ENCODE data around the gene DAPK1. TPM values are rescaled to one million over a fixed set of nuclear protein-coding genes. Genes with fewer than 3 reads are reported as not detected.

DAPK1 gene
- polyA plus RNA-seq, 1 of the 3 experiments (the other 2 are of a cell fraction) = 0.61 TPM

DNA sequence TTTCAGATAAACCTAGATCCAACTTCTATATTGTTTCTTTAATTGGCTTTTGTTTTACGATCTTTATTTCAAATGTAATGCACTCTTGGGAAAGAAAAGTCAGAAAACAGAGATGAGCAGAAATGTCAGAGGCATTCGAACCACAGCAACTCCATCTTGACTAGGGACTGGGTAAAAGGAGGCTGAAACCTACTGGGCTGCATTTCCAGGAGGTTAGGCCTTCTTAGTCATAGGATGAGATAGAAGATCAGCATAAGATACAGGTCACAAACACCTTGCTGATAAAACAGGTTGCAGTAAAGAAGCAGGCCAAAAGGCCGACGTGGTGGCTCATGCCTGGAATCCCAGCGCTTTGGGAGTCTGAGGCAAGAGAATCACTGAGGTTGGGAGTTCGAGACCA lies 30.5 kb upstream of the DAPK1 start (continued):
- TF ChIP-seq EZH2phosphoT487 (IDR thresholded peaks at IDR 0.05; ENCODE audit: borderline replicate concordance, low read depth) = no peak
- no peak for TF ChIP-seq RCOR1 (IDR thresholded peaks at IDR 0.05; ENCODE audit: low read length)
- no peak for TF ChIP-seq NRF1 (IDR thresholded peaks at IDR 0.05; ENCODE audit: low read depth, low read length)
- no peak for TF ChIP-seq NFIC (IDR thresholded peaks at IDR 0.05; ENCODE audit: borderline replicate concordance)

DNA sequence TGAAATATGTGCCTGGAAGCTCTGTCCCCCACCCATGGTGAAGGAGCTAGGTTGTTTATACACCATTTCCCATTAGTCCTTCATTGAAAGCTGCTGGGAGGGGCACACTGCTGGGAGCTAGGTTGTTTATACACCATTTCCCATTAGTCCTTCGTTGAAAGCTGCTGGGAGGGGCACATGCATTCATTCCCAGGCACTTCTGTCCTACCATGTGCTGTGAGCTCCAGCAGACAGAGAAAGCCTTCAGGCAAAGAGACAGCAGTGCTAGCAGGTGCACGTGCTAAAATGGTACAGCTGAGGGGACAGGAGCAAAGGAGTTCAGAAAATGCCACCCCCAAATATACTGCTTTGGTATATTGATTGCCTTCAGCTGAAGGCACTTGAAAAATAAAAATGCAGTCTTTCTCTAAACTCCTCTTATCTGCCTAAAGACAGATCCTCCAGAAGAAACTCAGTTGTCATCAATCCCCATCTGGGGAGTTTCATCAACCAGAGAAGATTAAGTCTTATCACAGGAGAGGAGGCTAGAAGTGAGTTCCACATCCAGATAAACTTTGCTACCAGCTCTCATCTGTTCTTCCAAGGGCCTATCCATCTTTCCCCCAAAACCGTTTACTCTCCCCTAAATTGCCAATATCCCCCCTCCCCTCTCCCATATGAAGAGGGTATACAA lies 27.7 kb upstream of the DAPK1 start:
- H3K4me2 ChIP-seq = no peak overlapping the region
- H3K9ac ChIP-seq = no peak overlapping the region
- no peaks in the 10 kb centered on the region for H3K27me3 ChIP-seq (ENCODE audit: insufficient read depth)
- H3K9me2 ChIP-seq = no peaks in the 10 kb centered on the region
- H3K27ac ChIP-seq (ENCODE audit: low read depth in 2 of 2, low read length in 1 of 2) = no peak overlapping the region
- CTCF ChIA-PET = no interaction called here
- no peak overlapping the region for H3K4me3 ChIP-seq (ENCODE audit: low read depth in 2 of 2, low read length in 1 of 2)
- WGBS (ENCODE audit: low lambda C conversion rate) = 19% methylated on average over 3 of the region's 3 CpGs
- peaks cover 0 to 2% of the 10 kb centered on the region in 2 experiments; a peak in 1 of 4 replicates for H3K4me1 ChIP-seq (ENCODE audit: control insufficient read depth in 1 of 2, insufficient read depth in 2 of 2, low read depth in 1 of 2, low read length in 1 of 2)
- H4K20me1 ChIP-seq (ENCODE audit: insufficient read depth) = no peaks in the 10 kb centered on the region
- TF ChIP-seq TEAD4 (IDR thresholded peaks at IDR 0.05; ENCODE audit: borderline replicate concordance, insufficient read depth) (no peak), YY1 (IDR thresholded peaks at IDR 0.05; ENCODE audit: low read depth) (no peak), MEF2A (IDR thresholded peaks at IDR 0.05; ENCODE audit: borderline replicate concordance, low read depth) (no peak)
- no peaks in the 10 kb centered on the region for H3F3A ChIP-seq (replicated peaks; ENCODE audit: insufficient read depth)
- POLR2A ChIA-PET = no interaction called here
- H3K9me3 ChIP-seq = no peaks in the 10 kb centered on the region
- DNase-seq = no peak
- H3K79me2 ChIP-seq (ENCODE audit: insufficient read depth) = no peaks in the 10 kb centered on the region
- no peaks in the 10 kb centered on the region for H3K36me3 ChIP-seq (replicated peaks in 1 of 2; ENCODE audit: control insufficient read depth in 1 of 2, insufficient read depth in 2 of 2, low read length in 1 of 2)
- H2AFZ ChIP-seq (ENCODE audit: low read depth) = no peak overlapping the region

DNA sequence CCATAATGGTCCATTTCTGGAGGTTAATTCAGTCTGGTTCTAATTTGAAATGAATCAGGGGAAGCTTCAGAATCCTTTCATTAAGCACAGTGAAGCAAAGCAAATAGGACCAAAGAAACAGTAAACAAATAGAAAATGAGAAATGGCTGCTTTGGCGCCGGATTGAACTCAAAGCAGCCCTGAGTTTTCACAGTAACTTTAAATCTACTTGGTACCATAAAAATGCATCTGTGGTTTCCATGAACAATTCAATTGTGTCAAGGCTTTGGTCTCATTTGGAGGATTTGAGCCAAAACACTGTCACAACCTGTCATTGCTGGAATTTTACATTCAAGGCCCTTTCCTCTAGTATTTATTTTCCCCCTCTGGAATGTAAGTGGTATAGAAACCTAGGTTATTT lies 25.9 kb upstream of the DAPK1 start:
- Histone ChIP-seq H3K27me3 (ENCODE audit: insufficient read depth) (no peaks in the 10 kb centered on the region), H3K36me3 (replicated peaks in 1 of 2; ENCODE audit: control insufficient read depth in 1 of 2, insufficient read depth in 2 of 2, low read length in 1 of 2) (no peaks in the 10 kb centered on the region), H3K9me3 (no peaks in the 10 kb centered on the region), H3K27ac (ENCODE audit: low read depth in 2 of 2, low read length in 1 of 2) (no peak overlapping the region), H3F3A (replicated peaks; ENCODE audit: insufficient read depth) (no peaks in the 10 kb centered on the region), H3K9ac (no peak overlapping the region), H3K79me2 (ENCODE audit: insufficient read depth) (no peaks in the 10 kb centered on the region), H3K9me2 (no peaks in the 10 kb centered on the region), H4K20me1 (ENCODE audit: insufficient read depth) (no peaks in the 10 kb centered on the region), H3K4me2 (no peak overlapping the region), H3K4me1 (ENCODE audit: control insufficient read depth in 1 of 2, insufficient read depth in 2 of 2, low read depth in 1 of 2, low read length in 1 of 2) (peaks cover 0 to 2% of the 10 kb centered on the region in 2 experiments; a peak in 1 of 4 replicates), H2AFZ (ENCODE audit: low read depth) (no peak overlapping the region), H3K4me3 (ENCODE audit: low read depth in 2 of 2, low read length in 1 of 2) (no peak overlapping the region)
- no peak for DNase-seq
- 83% methylated on average over 2 of the region's 2 CpGs for WGBS (ENCODE audit: low lambda C conversion rate)
- ChIA-PET POLR2A (no interaction called here), CTCF (no interaction called here)
- TF ChIP-seq RCOR1 (IDR thresholded peaks at IDR 0.05; ENCODE audit: low read length) = no peak
- TF ChIP-seq GATA2 (CRISPR knock-in tag; IDR thresholded peaks at IDR 0.05) = no peak
- TF ChIP-seq, protein P1, sequence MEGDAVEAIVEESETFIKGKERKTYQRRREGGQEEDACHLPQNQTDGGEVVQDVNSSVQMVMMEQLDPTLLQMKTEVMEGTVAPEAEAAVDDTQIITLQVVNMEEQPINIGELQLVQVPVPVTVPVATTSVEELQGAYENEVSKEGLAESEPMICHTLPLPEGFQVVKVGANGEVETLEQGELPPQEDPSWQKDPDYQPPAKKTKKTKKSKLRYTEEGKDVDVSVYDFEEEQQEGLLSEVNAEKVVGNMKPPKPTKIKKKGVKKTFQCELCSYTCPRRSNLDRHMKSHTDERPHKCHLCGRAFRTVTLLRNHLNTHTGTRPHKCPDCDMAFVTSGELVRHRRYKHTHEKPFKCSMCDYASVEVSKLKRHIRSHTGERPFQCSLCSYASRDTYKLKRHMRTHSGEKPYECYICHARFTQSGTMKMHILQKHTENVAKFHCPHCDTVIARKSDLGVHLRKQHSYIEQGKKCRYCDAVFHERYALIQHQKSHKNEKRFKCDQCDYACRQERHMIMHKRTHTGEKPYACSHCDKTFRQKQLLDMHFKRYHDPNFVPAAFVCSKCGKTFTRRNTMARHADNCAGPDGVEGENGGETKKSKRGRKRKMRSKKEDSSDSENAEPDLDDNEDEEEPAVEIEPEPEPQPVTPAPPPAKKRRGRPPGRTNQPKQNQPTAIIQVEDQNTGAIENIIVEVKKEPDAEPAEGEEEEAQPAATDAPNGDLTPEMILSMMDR (IDR thresholded peaks at IDR 0.05) = no peak
- no peak for TF ChIP-seq SMC3 (IDR thresholded peaks at IDR 0.05; ENCODE audit: low read depth, low read length)
- TF ChIP-seq TAF1 (IDR thresholded peaks at IDR 0.05; ENCODE audit: borderline replicate concordance, low read depth, low read length) = no peak
- TF ChIP-seq, protein P2, sequence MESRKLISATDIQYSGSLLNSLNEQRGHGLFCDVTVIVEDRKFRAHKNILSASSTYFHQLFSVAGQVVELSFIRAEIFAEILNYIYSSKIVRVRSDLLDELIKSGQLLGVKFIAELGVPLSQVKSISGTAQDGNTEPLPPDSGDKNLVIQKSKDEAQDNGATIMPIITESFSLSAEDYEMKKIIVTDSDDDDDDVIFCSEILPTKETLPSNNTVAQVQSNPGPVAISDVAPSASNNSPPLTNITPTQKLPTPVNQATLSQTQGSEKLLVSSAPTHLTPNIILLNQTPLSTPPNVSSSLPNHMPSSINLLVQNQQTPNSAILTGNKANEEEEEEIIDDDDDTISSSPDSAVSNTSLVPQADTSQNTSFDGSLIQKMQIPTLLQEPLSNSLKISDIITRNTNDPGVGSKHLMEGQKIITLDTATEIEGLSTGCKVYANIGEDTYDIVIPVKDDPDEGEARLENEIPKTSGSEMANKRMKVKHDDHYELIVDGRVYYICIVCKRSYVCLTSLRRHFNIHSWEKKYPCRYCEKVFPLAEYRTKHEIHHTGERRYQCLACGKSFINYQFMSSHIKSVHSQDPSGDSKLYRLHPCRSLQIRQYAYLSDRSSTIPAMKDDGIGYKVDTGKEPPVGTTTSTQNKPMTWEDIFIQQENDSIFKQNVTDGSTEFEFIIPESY (IDR thresholded peaks at IDR 0.05; ENCODE audit: borderline replicate concordance, low read depth) = no peak
- TF ChIP-seq, protein P3, sequence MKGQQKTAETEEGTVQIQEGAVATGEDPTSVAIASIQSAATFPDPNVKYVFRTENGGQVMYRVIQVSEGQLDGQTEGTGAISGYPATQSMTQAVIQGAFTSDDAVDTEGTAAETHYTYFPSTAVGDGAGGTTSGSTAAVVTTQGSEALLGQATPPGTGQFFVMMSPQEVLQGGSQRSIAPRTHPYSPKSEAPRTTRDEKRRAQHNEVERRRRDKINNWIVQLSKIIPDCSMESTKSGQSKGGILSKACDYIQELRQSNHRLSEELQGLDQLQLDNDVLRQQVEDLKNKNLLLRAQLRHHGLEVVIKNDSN (IDR thresholded peaks at IDR 0.05; ENCODE audit: borderline replicate concordance, low read depth) = no peak
- no peak for TF ChIP-seq ELF1 (IDR thresholded peaks at IDR 0.05)
- no peak for TF ChIP-seq POLR2AphosphoS5 (IDR thresholded peaks at IDR 0.05; ENCODE audit: low read depth, low read length)
- TF ChIP-seq FOXM1 (IDR thresholded peaks at IDR 0.05; ENCODE audit: low read depth) = no peak
- TF ChIP-seq RFX5 (IDR thresholded peaks at IDR 0.05; ENCODE audit: low read length) = no peak
- TF ChIP-seq, protein P4, sequence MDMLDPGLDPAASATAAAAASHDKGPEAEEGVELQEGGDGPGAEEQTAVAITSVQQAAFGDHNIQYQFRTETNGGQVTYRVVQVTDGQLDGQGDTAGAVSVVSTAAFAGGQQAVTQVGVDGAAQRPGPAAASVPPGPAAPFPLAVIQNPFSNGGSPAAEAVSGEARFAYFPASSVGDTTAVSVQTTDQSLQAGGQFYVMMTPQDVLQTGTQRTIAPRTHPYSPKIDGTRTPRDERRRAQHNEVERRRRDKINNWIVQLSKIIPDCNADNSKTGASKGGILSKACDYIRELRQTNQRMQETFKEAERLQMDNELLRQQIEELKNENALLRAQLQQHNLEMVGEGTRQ (IDR thresholded peaks at IDR 0.05; ENCODE audit: borderline replicate concordance, low read depth, low read length) = no peak
- TF ChIP-seq GABPA (IDR thresholded peaks at IDR 0.05; ENCODE audit: low read depth) = no peak
- TF ChIP-seq MXI1 (IDR thresholded peaks at IDR 0.05; ENCODE audit: low read depth, low read length) = no peak
- no peak for TF ChIP-seq TCF12 (IDR thresholded peaks at IDR 0.05)

Measured in SK-N-SH (cell line).